HCT116 (cell line): ENCODE data around the gene DNPEP. TPM values are rescaled to one million over a fixed set of nuclear protein-coding genes. Genes with fewer than 3 reads are reported as not detected.

ENCODE experiments used
- ATAC-seq: fragments of 200-7000 bp; cut with Tn5 transposase; 2 replicates; pipeline ENCODE4 v1.9.1; 2020; ENCODE audit warnings: mild to moderate bottlenecking, moderate library complexity
- BruUV-seq: library from RNA; stranded (reverse); fragments of 400-500 nt; replicated peaks from 2 replicates; lab custom pipeline; 2021; lab: Mats Ljungman, UMichigan
- CTCF ChIA-PET: fragments of 300-600 bp; sonication (Branson Sonifier 250); formaldehyde crosslinking; loops from one replicate; lab custom pipeline; 2021; ENCODE audit warnings: antibody characterized with exemption; lab: Charles Lee
- POLR2A ChIA-PET: fragments of 300-600, 350-600 bp; sonication (Branson Sonifier 250); formaldehyde crosslinking; loops from one replicate; lab custom pipeline; 2021; ENCODE audit warnings: antibody characterized with exemption; lab: Charles Lee
- RAD21 ChIA-PET, 2 experiments: fragments of 300-600 bp; sonication (Branson Sonifier 250); formaldehyde crosslinking; loops; one replicate each; lab custom pipeline; 2023; ENCODE audit warnings: low total read pairs in 2 of 2; ENCODE audit not compliant: uncharacterized antibody in 2 of 2, unreplicated experiment in 2 of 2, low non-redundant PET in 1 of 2; lab: Charles Lee
- DNase-seq: peaks from one replicate; pipeline ENCODE4 v3.0.0-alpha.2; 2010; ENCODE audit warnings: low read depth, low spot score
- H2AFZ ChIP-seq: fragments of 200-600 bp; shearing (Covaris generic), sonication (generic); 2 replicates; pipeline ENCODE4 v1.6.1; 2017; ENCODE audit warnings: low read depth, mixed run types, mixed read lengths, antibody characterized with exemption, low read length; ENCODE audit not compliant: poor library complexity, severe bottlenecking
- H3K27ac ChIP-seq: 2 replicates; pipeline ENCODE4 v1.5.1; 2012; ENCODE audit warnings: low read depth, low read length
- H3K27me3 ChIP-seq: fragments of 200-600 bp; sonication (generic); 2 replicates; pipeline ENCODE4 v1.6.1; 2016; ENCODE audit warnings: mixed run types, low read length, mixed read lengths; ENCODE audit not compliant: insufficient read depth
- H3K36me3 ChIP-seq, 2 experiments: fragments of 200-500 bp in 1 of 2; fragments of 200-600 bp in 1 of 2; sonication (Bioruptor generic) in 1 of 2; sonication (generic) in 1 of 2; 2 replicates each; pipeline versions ENCODE4 v1.5.1 to v1.6.1; 2014 to 2016; ENCODE audit warnings: low read length in 2 of 2, inconsistent platforms in 1 of 2, mixed read lengths in 1 of 2, mixed run types in 1 of 2; ENCODE audit not compliant: insufficient read depth in 2 of 2, control insufficient read depth in 1 of 2
- H3K4me1 ChIP-seq, 2 experiments: fragments of 200-600 bp in 1 of 2; sonication (generic) in 1 of 2; 2 replicates each; pipeline versions ENCODE4 v1.5.1 to v1.6.1; 2012 to 2017; ENCODE audit warnings: low read length in 2 of 2, inconsistent platforms in 1 of 2, mild to moderate bottlenecking in 1 of 2, mixed read lengths in 1 of 2, mixed run types in 1 of 2, moderate library complexity in 1 of 2; ENCODE audit not compliant: insufficient read depth in 2 of 2, control insufficient read depth in 1 of 2
- H3K4me2 ChIP-seq: fragments of 200-600 bp; sonication (generic); 2 replicates; pipeline ENCODE4 v1.6.1; 2017; ENCODE audit warnings: mixed run types, low read length, mixed read lengths
- H3K4me3 ChIP-seq, 2 experiments: fragments of 200-600 bp in 1 of 2; sonication (generic) in 1 of 2; replicated peaks in 1 of 2; 2 replicates each; pipeline ENCODE4 v1.5.1; 2011 to 2016; ENCODE audit warnings: low read length in 2 of 2, control low read depth in 1 of 2, low read depth in 1 of 2, mild to moderate bottlenecking in 1 of 2, mixed read lengths in 1 of 2, mixed run types in 1 of 2
- H3K79me2 ChIP-seq: fragments of 200-600 bp; sonication (generic); 2 replicates; pipeline ENCODE4 v1.6.1; 2017; ENCODE audit warnings: mild to moderate bottlenecking, mixed run types, low read length, moderate library complexity, mixed read lengths; ENCODE audit not compliant: insufficient read depth
- H3K9ac ChIP-seq: fragments of 200-600 bp; sonication (generic); 2 replicates; pipeline ENCODE4 v1.6.1; 2016; ENCODE audit warnings: low read length, mixed read lengths
- H3K9me2 ChIP-seq: fragments of 200-600 bp; sonication (generic), shearing (Covaris generic); 2 replicates; pipeline ENCODE4 v1.6.1; 2017; ENCODE audit warnings: mixed run types, mild to moderate bottlenecking, moderate library complexity; ENCODE audit not compliant: insufficient read depth
- H3K9me3 ChIP-seq, 2 experiments: fragments of 200-500 bp in 1 of 2; fragments of 200-600 bp in 1 of 2; sonication (Bioruptor generic) in 1 of 2; sonication (generic) in 1 of 2; 2 replicates each; pipeline ENCODE4 v1.6.1; 2014 to 2017; ENCODE audit warnings: low read length in 2 of 2, mixed read lengths in 2 of 2, inconsistent platforms in 1 of 2, low read depth in 1 of 2, mild to moderate bottlenecking in 1 of 2, mixed run types in 1 of 2, moderate library complexity in 1 of 2; ENCODE audit not compliant: control insufficient read depth in 1 of 2, insufficient read depth in 1 of 2
- H4K20me1 ChIP-seq: fragments of 200-600 bp; sonication (generic), shearing (Covaris generic); 2 replicates; pipeline ENCODE4 v1.6.1; 2017; ENCODE audit warnings: mixed run types, mild to moderate bottlenecking, moderate library complexity; ENCODE audit not compliant: insufficient read depth
- CTCF ChIP-seq, 3 experiments: fragments of 200-600 bp in 1 of 3; sonication (generic) in 1 of 3; IDR thresholded peaks in 2 of 3; conservative IDR thresholded peaks in 1 of 3; 2 replicates each; pipeline ENCODE4 v1.5.1; 2012 to 2017; ENCODE audit warnings: low read depth in 2 of 3, low read length in 2 of 3, antibody characterized with exemption in 1 of 3, borderline replicate concordance in 1 of 3, control low read depth in 1 of 3, mild to moderate bottlenecking in 1 of 3, mixed read lengths in 1 of 3, mixed run types in 1 of 3, moderate library complexity in 1 of 3; ENCODE audit not compliant: insufficient read depth in 1 of 3
- EGR1 ChIP-seq: IDR thresholded peaks from 2 replicates; pipeline ENCODE4 v1.6.1; 2012; ENCODE audit warnings: low read depth
- ELF1 ChIP-seq: IDR thresholded peaks from 2 replicates; pipeline ENCODE4 v1.6.1; 2012; ENCODE audit warnings: low read depth, borderline replicate concordance
- EZH2 ChIP-seq: fragments of 200-600 bp; sonication (generic); IDR thresholded peaks from 2 replicates; pipeline ENCODE4 v1.6.1; 2017; ENCODE audit warnings: antibody characterized with exemption, mixed run types
- FOSL1 ChIP-seq: IDR thresholded peaks from 2 replicates; pipeline ENCODE4 v1.6.1; 2012; ENCODE audit warnings: low read depth
- POLR2A ChIP-seq: IDR thresholded peaks from 2 replicates; pipeline ENCODE4 v1.7.0; 2011; ENCODE audit warnings: borderline replicate concordance; ENCODE audit not compliant: insufficient read depth, insufficient read length; ENCODE audit errors: extremely low read depth
- POLR2AphosphoS5 ChIP-seq: IDR thresholded peaks from 2 replicates; pipeline ENCODE4 v1.6.1; 2011; ENCODE audit warnings: mild to moderate bottlenecking, low read depth, low read length, moderate library complexity
- RAD21 ChIP-seq: IDR thresholded peaks from 2 replicates; pipeline ENCODE4 v1.6.1; 2012; ENCODE audit warnings: low read depth, mild to moderate bottlenecking
- SIN3A ChIP-seq: IDR thresholded peaks from 2 replicates; pipeline ENCODE4 v1.6.1; 2012; ENCODE audit warnings: low read depth
- SP1 ChIP-seq: IDR thresholded peaks from 2 replicates; pipeline ENCODE4 v1.6.1; 2012; ENCODE audit warnings: low read depth
- SRF ChIP-seq: IDR thresholded peaks from 2 replicates; pipeline ENCODE4 v1.6.1; 2012; ENCODE audit warnings: low read depth
- TCF7L2 ChIP-seq: IDR thresholded peaks from 2 replicates; pipeline ENCODE4 v1.7.0; 2011; ENCODE audit warnings: borderline replicate concordance, inconsistent platforms; ENCODE audit not compliant: insufficient read depth, insufficient read length; ENCODE audit errors: extremely low read depth
- ZFX ChIP-seq: fragments of 450-650 bp; IDR thresholded peaks from 2 replicates; pipeline ENCODE4 v1.6.1; 2017
- intact Hi-C: fragments of 100-400 bp; cut with micrococcal nuclease; formaldehyde crosslinking; loops from 2 replicates; pipeline ENCODE4 v1.10.0; 2022
- total RNA-seq: library from RNA; stranded (reverse); gene quantifications from one replicate; pipeline ENCODE4 v1.2.1, GENCODE V29; 2021; ENCODE audit not compliant: unreplicated experiment
- TF ChIP-seq, protein P1 (sequence below): IDR thresholded peaks from 2 replicates; pipeline ENCODE4 v1.6.1; 2012
- TF ChIP-seq, protein P2 (sequence below): IDR thresholded peaks from 2 replicates; pipeline ENCODE4 v1.6.1; 2011; ENCODE audit warnings: mild to moderate bottlenecking, low read length, moderate library complexity; ENCODE audit not compliant: insufficient replicate concordance; ENCODE audit errors: extremely low read depth

Gene DNPEP
- total RNA-seq, 1 experiment from 2014 or later = 80.1 TPM

- no peaks in the 10 kb centered on the region for H4K20me1 ChIP-seq
- POLR2A ChIA-PET = no interaction called here
- no peak overlapping the region for H3K9ac ChIP-seq
- H3K9me3 ChIP-seq = no peaks in the 10 kb centered on the region
- no peaks in the 10 kb centered on the region for H3K79me2 ChIP-seq
- H3K4me1 ChIP-seq = no peaks in the 10 kb centered on the region
- no peak overlapping the region for H2AFZ ChIP-seq
- no TSS peak for BruUV-seq
- no peak overlapping the region for H3K4me3 ChIP-seq
- TF ChIP-seq POLR2AphosphoS5 (no peak), SIN3A (no peak), SP1 (no peak), EGR1 (no peak), TCF7L2 (no peak), FOSL1 (no peak), ELF1 (no peak), POLR2A (no peak), CTCF (IDR thresholded peaks at IDR 0.05 in 2 of 3, conservative IDR thresholded peaks at IDR 0.05 in 1 of 3; ENCODE audit: borderline replicate concordance in 1 of 3, insufficient read depth in 1 of 3, low read depth in 2 of 3, low read length in 2 of 3) (no peak), RAD21 (no peak), EZH2 (no peak), SRF (no peak), ZFX (no peak)
- TF ChIP-seq, protein P1, sequence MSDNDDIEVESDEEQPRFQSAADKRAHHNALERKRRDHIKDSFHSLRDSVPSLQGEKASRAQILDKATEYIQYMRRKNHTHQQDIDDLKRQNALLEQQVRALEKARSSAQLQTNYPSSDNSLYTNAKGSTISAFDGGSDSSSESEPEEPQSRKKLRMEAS = no peak
- TF ChIP-seq, protein P2, sequence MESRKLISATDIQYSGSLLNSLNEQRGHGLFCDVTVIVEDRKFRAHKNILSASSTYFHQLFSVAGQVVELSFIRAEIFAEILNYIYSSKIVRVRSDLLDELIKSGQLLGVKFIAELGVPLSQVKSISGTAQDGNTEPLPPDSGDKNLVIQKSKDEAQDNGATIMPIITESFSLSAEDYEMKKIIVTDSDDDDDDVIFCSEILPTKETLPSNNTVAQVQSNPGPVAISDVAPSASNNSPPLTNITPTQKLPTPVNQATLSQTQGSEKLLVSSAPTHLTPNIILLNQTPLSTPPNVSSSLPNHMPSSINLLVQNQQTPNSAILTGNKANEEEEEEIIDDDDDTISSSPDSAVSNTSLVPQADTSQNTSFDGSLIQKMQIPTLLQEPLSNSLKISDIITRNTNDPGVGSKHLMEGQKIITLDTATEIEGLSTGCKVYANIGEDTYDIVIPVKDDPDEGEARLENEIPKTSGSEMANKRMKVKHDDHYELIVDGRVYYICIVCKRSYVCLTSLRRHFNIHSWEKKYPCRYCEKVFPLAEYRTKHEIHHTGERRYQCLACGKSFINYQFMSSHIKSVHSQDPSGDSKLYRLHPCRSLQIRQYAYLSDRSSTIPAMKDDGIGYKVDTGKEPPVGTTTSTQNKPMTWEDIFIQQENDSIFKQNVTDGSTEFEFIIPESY = no peak
- TF ChIP-seq, all 23 proteins: peak for 0
- CTCF ChIA-PET = interaction anchor here (1.0 kb wide), 1 partner anchor 39 kb away, joined by 4 read pairs; no protein-coding TSS in a partner anchor
- no peaks in the 10 kb centered on the region for H3K9me2 ChIP-seq
- RAD21 ChIA-PET = no interaction called here
- peaks cover 8% of the 10 kb centered on the region; the same call in 1 of the 2 replicates for H3K27me3 ChIP-seq
- DNase-seq = no peak
- ATAC-seq = no peak
- no peak overlapping the region for H3K4me2 ChIP-seq
- H3K36me3 ChIP-seq = no peaks in the 10 kb centered on the region
- no peak overlapping the region for H3K27ac ChIP-seq
- intact Hi-C loops = no loop called here
These were observed 53.6 kb downstream of the DNPEP start for GRCh38 chr2:219334076-219334475.
